GM19452 (cell line): ENCODE measurements around the gene ECM1.

Source experiments
- ATAC-seq: cut with Tn5 transposase; IDR thresholded peaks from one replicate; pipeline ENCODE4 v1.9.1; 2021; ENCODE audit not compliant: unreplicated experiment

Gene ECM1

GRCh38 chr1:150511985-150512660 is 4.2 kb downstream of the ECM1 start:
- no peak for ATAC-seq

- ATAC-seq: no peak
Measured at GRCh38 chr1:150512846-150513245, 4.9 kb downstream of the ECM1 start.

- no peak for ATAC-seq
Measured at GRCh38 chr1:150513351-150513791, 5.5 kb downstream of the ECM1 start.

- ATAC-seq: no peak
Measured at GRCh38 chr1:150514260-150514659, 6.4 kb downstream of the ECM1 start.

GRCh38 chr1:150514913-150515327 is 7.0 kb downstream of the ECM1 start:
- no peak for ATAC-seq

- ATAC-seq: peak; percentile 97
Measured at GRCh38 chr1:150515328-150516049, 7.6 kb downstream of the ECM1 start, which contains the start of gene FALEC. Gene FALEC, plus strand, starts transcription at chr1:150515752.

GRCh38 chr1:150516050-150516591 is 8.2 kb downstream of the ECM1 start:
- ATAC-seq: no peak

- ATAC-seq: no peak
Measured at GRCh38 chr1:150516616-150517015, 8.7 kb downstream of the ECM1 start.

GRCh38 chr1:150521196-150521968 is 13.5 kb downstream of the ECM1 start:
- ATAC-seq: no peak

GRCh38 chr1:150525348-150525747 is 17.4 kb downstream of the ECM1 start:
- no peak for ATAC-seq

- ATAC-seq: no peak
Measured at GRCh38 chr1:150528196-150528595, 20.3 kb downstream of the ECM1 start.

GRCh38 chr1:150529017-150529416 is 21.1 kb downstream of the ECM1 start:
- no peak for ATAC-seq

GRCh38 chr1:150530491-150531159 is 22.7 kb downstream of the ECM1 start:
- no peak for ATAC-seq

GRCh38 chr1:150532860-150533259 is 25.0 kb downstream of the ECM1 start:
- ATAC-seq: no peak

- ATAC-seq: no peak
Measured at GRCh38 chr1:150534002-150534401, 26.1 kb downstream of the ECM1 start.

GRCh38 chr1:150535511-150536287 is 27.8 kb downstream of the ECM1 start:
- no peak for ATAC-seq

- no peak for ATAC-seq
Measured at GRCh38 chr1:150536836-150537731, 29.2 kb downstream of the ECM1 start.

GRCh38 chr1:150537732-150538684 is 30.1 kb downstream of the ECM1 start:
- no peak for ATAC-seq
